ENCODE results near the gene C17orf107. TPM values are rescaled to one million over a fixed set of nuclear protein-coding genes. Genes with fewer than 3 reads are reported as not detected.

Gene C17orf107
- total RNA-seq, 1 experiment from 2014 or later: 1.0 TPM

- no peak overlapping the region for H3K27ac Mint-ChIP-seq (ENCODE audit: unreplicated experiment)
- no peaks in the 10 kb centered on the region for H3K36me3 ChIP-seq (ENCODE audit: control insufficient read depth, insufficient read depth, low read length)
- no peaks in the 10 kb centered on the region for H3K9me3 Mint-ChIP-seq (ENCODE audit: unreplicated experiment)
- no peaks in the 10 kb centered on the region for H3K27me3 ChIP-seq (replicated peaks; ENCODE audit: control insufficient read depth, insufficient read depth, low read length)
- no peaks in the 10 kb centered on the region for H3K9me3 ChIP-seq
- intact Hi-C loops (cut with micrococcal nuclease; ENCODE audit: unreplicated experiment): no loop called here
- CTCF ChIA-PET: no interaction called here
- no peaks in the 10 kb centered on the region for H3K4me1 ChIP-seq
- no peak for TF ChIP-seq CTCF (IDR thresholded peaks at IDR 0.05; ENCODE audit: insufficient read depth in 1 of 2, low read depth in 1 of 2, low read length in 1 of 2, severe bottlenecking in 1 of 2, unreplicated experiment in 1 of 2)
- peaks cover 6% of the 10 kb centered on the region for H3K36me3 Mint-ChIP-seq (ENCODE audit: insufficient read depth, unreplicated experiment)
- BruUV-seq (replicated peaks): no TSS peak
- no peak overlapping the region for H3K4me3 ChIP-seq (ENCODE audit: low read depth, low read length)
- H3K4me1 Mint-ChIP-seq (ENCODE audit: low read depth, unreplicated experiment): no peaks in the 10 kb centered on the region
- POLR2A ChIA-PET: no interaction called here
- H3K27me3 Mint-ChIP-seq (ENCODE audit: insufficient read depth, unreplicated experiment): no peaks in the 10 kb centered on the region
- no peak for DNase-seq
- no peak overlapping the region for H3K4me3 Mint-ChIP-seq (ENCODE audit: unreplicated experiment)
Measured at GRCh38 chr17:4872786-4873185, 26.6 kb upstream of the C17orf107 start.

GRCh38 chr17:4877089-4877488, 22.2 kb upstream of the C17orf107 start:
- POLR2A ChIA-PET: interaction anchor here (0.6 kb wide), 1 partner anchor 66 kb away, joined by 4 read pairs; no protein-coding TSS in a partner anchor
- Mint-ChIP-seq H3K4me1 (ENCODE audit: low read depth, unreplicated experiment) (no peaks in the 10 kb centered on the region), H3K4me3 (ENCODE audit: unreplicated experiment) (no peak overlapping the region), H3K36me3 (ENCODE audit: insufficient read depth, unreplicated experiment) (peaks cover 6% of the 10 kb centered on the region), H3K27ac (ENCODE audit: unreplicated experiment) (no peak overlapping the region), H3K27me3 (ENCODE audit: insufficient read depth, unreplicated experiment) (no peaks in the 10 kb centered on the region), H3K9me3 (ENCODE audit: unreplicated experiment) (no peaks in the 10 kb centered on the region)
- DNase-seq: no peak
- no peak overlapping the region for H3K4me3 ChIP-seq (ENCODE audit: low read depth, low read length)
- BruUV-seq (replicated peaks): no TSS peak
- no peaks in the 10 kb centered on the region for H3K4me1 ChIP-seq
- CTCF ChIA-PET: no interaction called here
- no peaks in the 10 kb centered on the region for H3K36me3 ChIP-seq (ENCODE audit: control insufficient read depth, insufficient read depth, low read length)
- intact Hi-C loops (cut with micrococcal nuclease; ENCODE audit: unreplicated experiment): no loop called here
- H3K9me3 ChIP-seq: no peaks in the 10 kb centered on the region
- H3K27me3 ChIP-seq (replicated peaks; ENCODE audit: control insufficient read depth, insufficient read depth, low read length): no peaks in the 10 kb centered on the region
- TF ChIP-seq CTCF (IDR thresholded peaks at IDR 0.05; ENCODE audit: insufficient read depth in 1 of 2, low read depth in 1 of 2, low read length in 1 of 2, severe bottlenecking in 1 of 2, unreplicated experiment in 1 of 2): no peak

GRCh38 chr17:4879601-4880000, 19.7 kb upstream of the C17orf107 start:
- H3K4me1 Mint-ChIP-seq (ENCODE audit: low read depth, unreplicated experiment): no peaks in the 10 kb centered on the region
- CTCF ChIA-PET: no interaction called here
- H3K9me3 Mint-ChIP-seq (ENCODE audit: unreplicated experiment): no peaks in the 10 kb centered on the region
- Histone ChIP-seq H3K27me3 (replicated peaks; ENCODE audit: control insufficient read depth, insufficient read depth, low read length) (no peaks in the 10 kb centered on the region), H3K4me1 (no peaks in the 10 kb centered on the region), H3K4me3 (ENCODE audit: low read depth, low read length) (no peak overlapping the region), H3K9me3 (no peaks in the 10 kb centered on the region), H3K36me3 (ENCODE audit: control insufficient read depth, insufficient read depth, low read length) (no peaks in the 10 kb centered on the region)
- POLR2A ChIA-PET: no interaction called here
- no peak for DNase-seq
- peaks cover 1% of the 10 kb centered on the region for H3K36me3 Mint-ChIP-seq (ENCODE audit: insufficient read depth, unreplicated experiment)
- no peak overlapping the region for H3K27ac Mint-ChIP-seq (ENCODE audit: unreplicated experiment)
- BruUV-seq (replicated peaks): no TSS peak
- intact Hi-C loops (cut with micrococcal nuclease; ENCODE audit: unreplicated experiment): no loop called here
- TF ChIP-seq CTCF (IDR thresholded peaks at IDR 0.05; ENCODE audit: insufficient read depth in 1 of 2, low read depth in 1 of 2, low read length in 1 of 2, severe bottlenecking in 1 of 2, unreplicated experiment in 1 of 2): no peak
- no peaks in the 10 kb centered on the region for H3K27me3 Mint-ChIP-seq (ENCODE audit: insufficient read depth, unreplicated experiment)
- H3K4me3 Mint-ChIP-seq (ENCODE audit: unreplicated experiment): no peak overlapping the region
